HepG2 (cell line): ENCODE results near the gene TMEM14A. TPM values are rescaled to one million over a fixed set of nuclear protein-coding genes. Genes with fewer than 3 reads are reported as not detected.

Experiments used
- ARNT ChIP-seq: fragments of 450-650 bp; IDR thresholded peaks from 2 replicates; pipeline ENCODE4 v1.6.1; 2017
- ISL2 ChIP-seq: sonication (generic); formaldehyde crosslinking; IDR thresholded peaks from 2 replicates; pipeline ENCODE4 v1.5.0; 2020; ENCODE audit warnings: missing genetic modification reagents
- PHF20 ChIP-seq: sonication (generic); formaldehyde crosslinking; IDR thresholded peaks from 2 replicates; pipeline ENCODE4 v1.5.0; 2020; ENCODE audit warnings: mild to moderate bottlenecking, missing genetic modification reagents
- RAD21 ChIP-seq: fragments of 450-650 bp; formaldehyde crosslinking; IDR thresholded peaks from 2 replicates; pipeline ENCODE4 v1.5.0; 2020; ENCODE audit warnings: mild to moderate bottlenecking
- SP5 ChIP-seq: IDR thresholded peaks from 2 replicates; pipeline ENCODE4 v1.6.1; 2016; ENCODE audit warnings: low read depth, borderline replicate concordance
- ZNF333 ChIP-seq: sonication (generic); formaldehyde crosslinking; IDR thresholded peaks from 2 replicates; pipeline ENCODE4 v1.4.0; 2020; ENCODE audit warnings: mild to moderate bottlenecking, missing genetic modification reagents, borderline replicate concordance
- ZNF550 ChIP-seq: sonication (generic); formaldehyde crosslinking; IDR thresholded peaks from 2 replicates; pipeline ENCODE4 v1.4.0; 2020; ENCODE audit warnings: mild to moderate bottlenecking, missing genetic modification reagents, borderline replicate concordance
- ZNF704 ChIP-seq: sonication (generic); formaldehyde crosslinking; IDR thresholded peaks from 2 replicates; pipeline ENCODE4 v1.8.1; 2023; ENCODE audit warnings: mild to moderate bottlenecking, inconsistent platforms, moderate library complexity, missing genetic modification reagents, borderline replicate concordance
- ZNF768 ChIP-seq: sonication (generic); formaldehyde crosslinking; IDR thresholded peaks from 2 replicates; pipeline ENCODE4 v1.4.0; 2020; ENCODE audit warnings: missing genetic modification reagents
- ZNF772 ChIP-seq: sonication (generic); formaldehyde crosslinking; IDR thresholded peaks from 2 replicates; pipeline ENCODE4 v1.5.0; 2020; ENCODE audit warnings: mild to moderate bottlenecking, missing genetic modification reagents
- ZNF83 ChIP-seq: sonication (generic); formaldehyde crosslinking; IDR thresholded peaks from 2 replicates; pipeline ENCODE4 v1.4.0; 2020; ENCODE audit warnings: missing genetic modification reagents, mild to moderate bottlenecking, borderline replicate concordance
- polyA plus RNA-seq, 8 experiments: library from polyadenylated mRNA; depleted of rRNA in 3 of 8; stranded (reverse) in 7 of 8; unstranded in 1 of 8; fragments of >200 nt; fragmentation: Illumina TruSeq in 4 of 8; extraction: Trizol in 4 of 8; gene quantifications; 2 replicates each; pipeline versions ENCODE4 v1.2.1 to v1.2.3, GENCODE V29; 2011 to 2016; ENCODE audit warnings: low read depth in 4 of 8, missing spikeins in 1 of 8, mixed read lengths in 1 of 8; ENCODE audit not compliant: insufficient read depth in 1 of 8
- total RNA-seq, 5 experiments: library from RNA; depleted of rRNA; stranded (reverse); fragments of >200 nt; fragmentation: Illumina TruSeq; extraction: Trizol; gene quantifications; 2 replicates each; pipeline ENCODE4 v1.2.3, GENCODE V29; 2016; ENCODE audit warnings: low read depth in 1 of 5
- TF ChIP-seq, protein P1 (sequence below): sonication (generic); formaldehyde crosslinking; IDR thresholded peaks from 2 replicates; pipeline ENCODE4 v1.9.0; 2021; ENCODE audit warnings: missing genetic modification reagents, borderline replicate concordance
- TF ChIP-seq, protein P2 (sequence below): sonication (generic); formaldehyde crosslinking; IDR thresholded peaks from 2 replicates; pipeline ENCODE4 v1.8.1; 2023; ENCODE audit warnings: mild to moderate bottlenecking, moderate library complexity, missing genetic modification reagents
- TF ChIP-seq, protein P3 (sequence below): sonication (generic); formaldehyde crosslinking; IDR thresholded peaks from 2 replicates; pipeline ENCODE4 v1.5.0; 2020; ENCODE audit warnings: missing genetic modification reagents
- TF ChIP-seq, protein P4 (sequence below): sonication (generic); formaldehyde crosslinking; IDR thresholded peaks from 2 replicates; pipeline ENCODE4 v1.9.0; 2021; ENCODE audit warnings: missing genetic modification reagents, mild to moderate bottlenecking, borderline replicate concordance
- TF ChIP-seq, protein P5 (sequence below): sonication (generic); formaldehyde crosslinking; IDR thresholded peaks from 2 replicates; pipeline ENCODE4 v1.5.0; 2020; ENCODE audit warnings: missing genetic modification reagents
- TF ChIP-seq, protein P6 (sequence below): sonication (generic); formaldehyde crosslinking; IDR thresholded peaks from 2 replicates; pipeline ENCODE4 v1.4.0; 2020; ENCODE audit warnings: mild to moderate bottlenecking, missing genetic modification reagents

The TMEM14A gene
- total and polyA plus RNA-seq, 2 of the 13 experiments (the other 11 are each of a cell fraction or from before 2014, with no cell fraction given) = 24.6 to 73.7 TPM

DNA sequence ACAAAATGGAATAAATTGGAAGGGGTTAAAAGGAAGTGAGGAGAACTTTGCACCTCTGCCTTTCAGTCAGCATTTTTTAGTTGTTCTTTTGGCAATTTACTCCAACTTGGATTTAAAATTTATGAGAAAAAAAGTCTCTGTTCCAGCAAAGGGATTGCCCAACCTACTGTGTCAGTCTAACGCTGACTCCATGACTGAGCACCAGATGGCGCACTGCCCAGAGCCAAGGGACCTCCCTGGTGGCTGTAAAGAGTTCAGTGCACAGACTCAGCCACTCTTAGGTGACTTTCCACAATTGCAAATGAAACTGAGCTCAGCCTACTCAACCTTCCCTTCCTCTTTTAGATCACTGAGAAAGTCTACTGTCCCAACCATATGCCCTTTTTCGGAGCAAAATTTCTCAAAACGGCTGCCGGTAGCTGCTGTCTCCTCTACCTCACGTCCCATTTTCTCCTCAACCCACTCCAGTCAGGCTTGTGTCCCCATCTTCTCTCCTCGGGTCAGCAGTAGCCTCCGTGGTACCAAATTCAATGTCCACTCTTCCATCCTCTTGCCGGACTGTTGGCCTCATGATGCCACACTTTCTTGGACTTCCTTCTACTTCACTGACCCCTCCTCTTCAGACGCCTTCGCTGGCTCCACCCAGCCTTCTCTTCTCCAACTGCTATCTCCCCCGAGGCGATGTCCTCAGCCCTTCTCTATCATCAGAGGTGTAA is 53.7 kb downstream of the TMEM14A start (continued):
- TF ChIP-seq, protein P1, sequence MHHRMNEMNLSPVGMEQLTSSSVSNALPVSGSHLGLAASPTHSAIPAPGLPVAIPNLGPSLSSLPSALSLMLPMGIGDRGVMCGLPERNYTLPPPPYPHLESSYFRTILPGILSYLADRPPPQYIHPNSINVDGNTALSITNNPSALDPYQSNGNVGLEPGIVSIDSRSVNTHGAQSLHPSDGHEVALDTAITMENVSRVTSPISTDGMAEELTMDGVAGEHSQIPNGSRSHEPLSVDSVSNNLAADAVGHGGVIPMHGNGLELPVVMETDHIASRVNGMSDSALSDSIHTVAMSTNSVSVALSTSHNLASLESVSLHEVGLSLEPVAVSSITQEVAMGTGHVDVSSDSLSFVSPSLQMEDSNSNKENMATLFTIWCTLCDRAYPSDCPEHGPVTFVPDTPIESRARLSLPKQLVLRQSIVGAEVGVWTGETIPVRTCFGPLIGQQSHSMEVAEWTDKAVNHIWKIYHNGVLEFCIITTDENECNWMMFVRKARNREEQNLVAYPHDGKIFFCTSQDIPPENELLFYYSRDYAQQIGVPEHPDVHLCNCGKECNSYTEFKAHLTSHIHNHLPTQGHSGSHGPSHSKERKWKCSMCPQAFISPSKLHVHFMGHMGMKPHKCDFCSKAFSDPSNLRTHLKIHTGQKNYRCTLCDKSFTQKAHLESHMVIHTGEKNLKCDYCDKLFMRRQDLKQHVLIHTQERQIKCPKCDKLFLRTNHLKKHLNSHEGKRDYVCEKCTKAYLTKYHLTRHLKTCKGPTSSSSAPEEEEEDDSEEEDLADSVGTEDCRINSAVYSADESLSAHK (CRISPR knock-in tag) = no peak
- TF ChIP-seq ZNF333 (peak; percentile 84; the same call in 1 of the 2 replicates), ZNF772 (CRISPR knock-in tag) (no peak), ZNF704 (CRISPR knock-in tag) (peak; percentile 93; the same call in 1 of the 2 replicates), ZNF768 (peak; percentile 48; the same call in 1 of the 2 replicates), ZNF83 (CRISPR knock-in tag) (no peak; the same call in 1 of the 2 replicates), ZNF550 (CRISPR knock-in tag) (no peak), PHF20 (CRISPR knock-in tag) (no peak), ISL2 (CRISPR knock-in tag) (0 out of 2 replicates have a peak, but pooled peaks have one; percentile 53), RAD21 (CRISPR knock-in tag) (peak; percentile 97), ARNT (no peak), SP5 (CRISPR knock-in tag) (no peak)
- TF ChIP-seq, protein P2, sequence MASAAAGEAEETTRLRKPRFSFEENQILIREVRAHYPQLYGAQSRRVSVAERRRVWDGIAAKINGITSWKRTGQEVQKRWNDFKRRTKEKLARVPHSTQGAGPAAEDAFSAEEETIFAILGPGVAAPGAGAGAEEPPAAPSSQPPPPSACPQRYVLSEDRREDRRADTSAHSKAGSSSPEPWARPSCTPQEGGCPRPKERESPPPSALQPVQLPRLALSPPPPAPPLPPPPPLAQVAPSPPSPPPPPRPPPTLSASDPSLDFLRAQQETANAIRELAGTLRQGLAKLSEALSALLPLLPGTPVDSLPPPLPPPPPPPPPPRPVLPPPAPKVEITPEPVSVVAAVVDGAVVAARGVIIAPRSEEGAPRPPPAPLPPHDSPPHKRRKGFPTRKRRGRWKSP (CRISPR knock-in tag) = no peak
- TF ChIP-seq, protein P3, sequence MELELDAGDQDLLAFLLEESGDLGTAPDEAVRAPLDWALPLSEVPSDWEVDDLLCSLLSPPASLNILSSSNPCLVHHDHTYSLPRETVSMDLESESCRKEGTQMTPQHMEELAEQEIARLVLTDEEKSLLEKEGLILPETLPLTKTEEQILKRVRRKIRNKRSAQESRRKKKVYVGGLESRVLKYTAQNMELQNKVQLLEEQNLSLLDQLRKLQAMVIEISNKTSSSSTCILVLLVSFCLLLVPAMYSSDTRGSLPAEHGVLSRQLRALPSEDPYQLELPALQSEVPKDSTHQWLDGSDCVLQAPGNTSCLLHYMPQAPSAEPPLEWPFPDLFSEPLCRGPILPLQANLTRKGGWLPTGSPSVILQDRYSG (CRISPR knock-in tag) = no peak
- TF ChIP-seq, protein P4, sequence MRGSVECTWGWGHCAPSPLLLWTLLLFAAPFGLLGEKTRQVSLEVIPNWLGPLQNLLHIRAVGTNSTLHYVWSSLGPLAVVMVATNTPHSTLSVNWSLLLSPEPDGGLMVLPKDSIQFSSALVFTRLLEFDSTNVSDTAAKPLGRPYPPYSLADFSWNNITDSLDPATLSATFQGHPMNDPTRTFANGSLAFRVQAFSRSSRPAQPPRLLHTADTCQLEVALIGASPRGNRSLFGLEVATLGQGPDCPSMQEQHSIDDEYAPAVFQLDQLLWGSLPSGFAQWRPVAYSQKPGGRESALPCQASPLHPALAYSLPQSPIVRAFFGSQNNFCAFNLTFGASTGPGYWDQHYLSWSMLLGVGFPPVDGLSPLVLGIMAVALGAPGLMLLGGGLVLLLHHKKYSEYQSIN (CRISPR knock-in tag) = no peak
- TF ChIP-seq, protein P5, sequence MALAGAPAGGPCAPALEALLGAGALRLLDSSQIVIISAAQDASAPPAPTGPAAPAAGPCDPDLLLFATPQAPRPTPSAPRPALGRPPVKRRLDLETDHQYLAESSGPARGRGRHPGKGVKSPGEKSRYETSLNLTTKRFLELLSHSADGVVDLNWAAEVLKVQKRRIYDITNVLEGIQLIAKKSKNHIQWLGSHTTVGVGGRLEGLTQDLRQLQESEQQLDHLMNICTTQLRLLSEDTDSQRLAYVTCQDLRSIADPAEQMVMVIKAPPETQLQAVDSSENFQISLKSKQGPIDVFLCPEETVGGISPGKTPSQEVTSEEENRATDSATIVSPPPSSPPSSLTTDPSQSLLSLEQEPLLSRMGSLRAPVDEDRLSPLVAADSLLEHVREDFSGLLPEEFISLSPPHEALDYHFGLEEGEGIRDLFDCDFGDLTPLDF (CRISPR knock-in tag) = no peak
- TF ChIP-seq, protein P6, sequence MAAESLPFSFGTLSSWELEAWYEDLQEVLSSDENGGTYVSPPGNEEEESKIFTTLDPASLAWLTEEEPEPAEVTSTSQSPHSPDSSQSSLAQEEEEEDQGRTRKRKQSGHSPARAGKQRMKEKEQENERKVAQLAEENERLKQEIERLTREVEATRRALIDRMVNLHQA (CRISPR knock-in tag) = no peak
